Smooth muscle cell of the brain vasculature (primary cell): ENCODE data around the gene NCOA6.
A peak's percentile ranks its signal among the peaks of the same experiment; 100 is the strongest.

Source experiments
- DNase-seq: peaks from one replicate; pipeline ENCODE4 v3.0.0-alpha.2; 2012; ENCODE audit warnings: low read depth, low spot score

Gene NCOA6

DNA sequence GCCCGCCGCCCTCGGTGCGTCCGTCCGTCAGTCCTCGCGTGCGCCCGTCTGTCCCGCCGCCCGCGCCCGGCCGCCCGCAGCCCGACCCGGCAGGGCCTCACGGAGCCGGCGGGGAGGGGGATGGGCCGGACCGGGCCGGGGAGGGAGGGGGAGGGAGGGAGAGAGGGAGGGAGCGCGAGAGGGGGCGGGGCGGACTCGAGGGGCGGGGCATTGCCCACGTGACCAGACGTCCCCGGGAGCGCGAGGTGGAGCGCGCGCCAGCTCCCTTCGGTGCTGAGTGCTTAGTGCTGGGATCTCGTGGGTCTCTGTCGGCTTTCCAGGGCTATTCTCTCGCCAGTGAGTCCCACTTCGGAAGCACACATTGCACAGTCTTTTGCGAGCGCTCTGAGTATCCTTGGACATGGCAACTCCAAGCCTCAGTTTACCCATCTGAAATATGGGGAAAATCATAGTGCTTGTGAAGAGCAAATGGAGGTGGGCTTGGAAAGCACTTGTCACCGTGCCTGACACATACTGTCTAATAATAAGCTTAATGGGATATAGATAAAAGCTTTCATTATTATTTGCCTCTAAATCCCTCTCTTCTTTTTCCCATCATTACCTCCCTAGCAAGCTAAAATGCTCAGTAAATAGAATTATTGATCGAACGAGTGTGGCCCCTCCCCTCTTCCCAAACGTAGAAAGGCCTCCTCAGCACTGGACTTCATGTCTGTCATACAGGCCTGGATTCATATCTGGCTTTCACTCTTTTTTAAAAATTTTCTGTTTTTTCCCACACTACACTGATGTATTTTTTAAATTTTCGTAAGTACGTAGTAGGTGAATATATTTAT is at the start of gene NCOA6:
Gene NCOA6, minus strand, starts transcription at position 122 of the 833 bp plus-strand sequence. CDS start 43,296 bp downstream, outside the sequence.
- peak; percentile 33 for DNase-seq

DNA sequence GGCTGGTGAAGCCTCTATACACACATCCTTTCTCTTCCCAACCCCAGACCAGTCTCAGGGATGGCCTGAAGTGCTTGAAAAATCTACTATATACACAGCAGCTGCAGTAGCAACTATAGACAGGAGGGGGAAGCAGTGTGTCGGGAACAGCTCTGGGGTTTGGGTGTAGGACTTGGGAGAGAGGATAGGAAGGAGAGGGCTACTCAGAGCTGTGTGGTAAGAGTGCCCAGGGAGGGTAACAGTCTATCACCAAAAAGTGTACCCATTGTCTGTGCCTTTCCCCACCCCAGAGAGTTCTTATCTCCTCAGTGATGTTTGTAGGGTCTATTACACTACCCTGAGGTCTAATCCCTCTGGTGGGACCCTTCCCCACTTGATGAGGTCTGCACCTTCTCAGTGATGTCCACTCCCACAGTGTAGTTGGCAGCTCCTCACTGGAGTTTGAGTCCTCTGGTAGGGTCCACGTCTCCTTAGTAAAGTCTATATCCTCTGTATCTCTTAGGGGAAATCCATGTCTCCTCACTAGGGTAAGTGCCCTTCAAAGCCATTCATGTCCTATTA is 48.7 kb upstream of the NCOA6 start:
- peak; percentile 73 for DNase-seq

- no peak for DNase-seq
Observed at GRCh38 chr20:34873583-34874093, 48.2 kb upstream of the NCOA6 start.

DNA sequence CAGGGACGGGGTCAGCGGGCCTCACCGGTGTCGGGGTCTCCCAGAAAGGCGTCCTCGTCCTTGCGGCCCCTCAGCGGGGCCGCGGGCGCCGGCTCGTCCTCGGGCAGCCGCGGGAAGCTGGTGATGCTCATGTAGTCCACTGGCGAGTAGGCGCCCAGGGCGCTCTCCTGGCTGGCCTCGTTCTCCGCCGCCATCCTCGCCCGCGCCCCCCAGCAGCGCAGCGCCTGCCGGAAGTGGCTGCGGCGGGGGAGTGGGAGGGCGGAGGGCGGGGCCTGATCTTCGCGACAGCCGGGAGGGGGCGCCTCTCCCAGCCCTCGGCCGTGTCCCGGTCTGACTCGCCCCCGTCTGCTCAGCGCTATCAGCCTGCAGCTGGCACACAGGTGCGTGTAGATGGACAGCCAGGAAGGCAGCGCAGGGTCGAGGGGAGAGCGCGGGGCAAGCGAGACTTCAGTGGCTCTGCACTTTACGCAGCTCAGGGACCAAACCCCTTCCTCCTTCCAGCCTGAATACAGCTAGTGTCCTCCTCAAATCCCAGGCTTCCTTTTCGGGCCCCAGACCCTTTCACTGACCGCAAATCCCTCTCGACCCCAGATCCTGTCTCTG is 47.3 kb upstream of the NCOA6 start, which contains the start of gene GGT7:
Gene GGT7, minus strand, starts transcription at position 235 of the 603 bp plus-strand sequence. Its CDS starts 41 bp downstream, at position 194.
- peak; percentile 26 for DNase-seq

DNA sequence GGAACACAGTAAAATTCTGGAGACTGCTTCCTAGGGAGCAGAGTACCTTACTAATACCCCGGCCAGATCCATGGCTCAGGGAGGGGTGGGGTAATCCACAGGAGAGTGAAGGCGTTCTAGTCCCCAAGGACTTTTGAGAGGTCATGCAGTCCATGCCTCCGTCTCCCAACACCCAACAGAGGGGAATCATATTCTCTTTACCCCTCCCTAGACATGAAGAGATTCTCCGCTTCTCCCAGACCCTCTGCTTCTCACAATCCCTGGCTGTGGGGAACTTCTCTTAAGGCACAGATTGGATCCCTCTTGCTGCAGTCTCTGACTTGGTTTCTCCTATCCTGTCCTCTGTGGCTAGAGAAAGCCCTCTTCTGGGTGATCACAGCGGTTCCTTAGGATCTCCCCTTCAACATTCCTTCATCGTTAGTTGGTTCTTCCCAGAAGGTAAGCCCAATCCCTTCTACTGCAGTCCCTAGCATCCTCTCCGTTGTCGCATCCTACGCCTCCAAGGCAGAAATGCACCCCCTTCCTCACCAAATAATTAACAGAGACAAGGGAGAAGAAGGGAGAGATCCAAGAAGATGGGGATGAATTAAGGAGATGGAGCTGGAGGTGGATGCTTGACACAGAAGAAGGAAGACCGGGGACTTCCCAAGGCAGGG is 46.6 kb upstream of the NCOA6 start:
- DNase-seq = no peak

DNA sequence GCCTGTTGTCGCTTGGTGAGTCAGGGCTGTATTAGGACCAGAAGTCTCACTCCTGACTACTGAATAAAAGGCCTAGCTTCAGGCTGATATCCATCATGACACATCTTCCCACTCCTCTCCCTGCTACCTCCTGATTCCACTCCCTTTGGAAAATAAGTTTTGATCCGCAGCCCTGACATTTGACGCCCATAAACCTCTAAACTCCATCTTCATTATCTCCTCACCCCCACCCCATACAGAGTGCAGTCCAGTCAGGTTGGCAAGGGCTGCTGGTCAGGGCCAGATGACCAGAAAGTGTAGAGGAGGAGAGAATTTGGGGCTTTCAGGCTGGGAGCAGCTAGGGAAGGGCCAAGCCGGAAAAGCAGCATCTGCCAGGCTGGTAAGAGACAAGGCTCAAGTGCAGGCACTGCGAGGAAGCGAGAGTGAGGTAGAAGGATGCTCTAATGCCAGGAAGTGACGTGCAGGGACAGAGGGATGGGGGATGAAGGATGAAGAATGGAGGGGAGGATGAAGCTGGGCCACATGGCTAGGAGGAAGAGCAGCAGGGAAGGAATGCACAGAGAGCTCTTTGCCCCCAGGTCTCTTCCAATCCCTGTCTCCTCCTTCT is 46.0 kb upstream of the NCOA6 start:
- DNase-seq = no peak

DNA sequence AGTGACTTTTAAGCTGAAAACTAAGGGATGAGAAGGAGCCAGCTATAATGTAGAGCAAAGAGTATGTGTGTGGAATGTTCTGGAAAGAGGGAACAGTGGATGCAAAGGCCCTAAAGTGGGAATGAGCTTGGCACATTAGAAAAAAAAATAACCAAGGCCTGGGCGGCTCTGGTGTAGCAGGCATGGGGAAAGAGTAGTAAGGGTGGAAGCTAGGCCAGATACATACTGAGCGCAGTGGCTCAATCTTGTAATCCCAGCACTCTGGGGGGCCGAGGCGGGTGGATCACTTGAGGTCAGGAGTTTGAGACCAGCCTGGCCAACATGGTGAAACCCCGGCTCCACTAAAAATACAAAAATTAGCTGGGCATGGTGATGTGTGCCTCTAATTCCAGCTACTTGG is 38.8 kb upstream of the NCOA6 start:
- no peak for DNase-seq

DNA sequence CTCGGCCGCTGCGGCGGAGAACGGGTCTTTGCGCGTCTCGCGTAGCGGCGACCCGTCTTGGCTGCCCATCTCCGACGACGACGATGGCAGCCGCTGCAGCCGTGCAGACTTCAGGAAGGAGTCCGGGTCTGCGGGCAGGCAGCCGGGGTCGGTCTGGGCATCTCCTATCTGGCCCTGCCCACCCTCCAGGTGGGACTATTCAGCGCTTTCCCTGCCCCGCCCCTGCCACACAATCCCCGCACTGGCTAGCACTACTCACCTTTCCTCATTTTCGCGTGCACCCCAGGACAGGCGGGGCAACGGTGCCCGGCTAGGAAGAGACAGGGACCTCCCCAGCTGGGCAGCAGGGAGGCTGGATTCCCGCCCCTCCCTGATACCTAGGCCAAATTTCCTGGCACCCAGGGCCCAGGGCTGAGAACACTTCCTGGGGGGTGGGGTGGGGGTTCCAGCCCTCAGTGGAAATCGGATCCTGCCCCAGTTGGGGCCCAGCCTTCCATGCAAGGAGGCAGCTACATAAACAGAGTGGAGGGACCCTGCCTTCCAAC is 38.0 kb upstream of the NCOA6 start:
- no peak for DNase-seq

DNA sequence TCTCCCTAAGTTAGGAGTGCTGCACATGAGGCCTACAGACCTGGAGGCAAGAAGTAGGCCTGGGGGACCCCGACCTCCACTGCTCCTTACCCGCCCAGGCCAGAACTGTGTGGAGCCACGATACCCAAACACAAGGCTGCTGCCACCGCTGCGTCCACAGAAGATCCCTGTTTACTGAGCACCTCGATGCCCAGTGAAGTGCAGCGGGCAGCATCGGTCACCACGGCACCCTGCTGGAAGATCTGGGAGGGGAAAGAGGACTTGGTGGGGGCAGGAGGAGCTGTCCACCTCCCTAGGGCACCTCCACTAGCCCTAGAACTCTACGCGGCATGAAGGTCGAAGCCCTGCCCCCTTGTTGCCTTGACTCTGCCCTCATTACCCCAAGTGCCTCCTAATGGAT is 37.3 kb upstream of the NCOA6 start:
- no peak for DNase-seq

DNA sequence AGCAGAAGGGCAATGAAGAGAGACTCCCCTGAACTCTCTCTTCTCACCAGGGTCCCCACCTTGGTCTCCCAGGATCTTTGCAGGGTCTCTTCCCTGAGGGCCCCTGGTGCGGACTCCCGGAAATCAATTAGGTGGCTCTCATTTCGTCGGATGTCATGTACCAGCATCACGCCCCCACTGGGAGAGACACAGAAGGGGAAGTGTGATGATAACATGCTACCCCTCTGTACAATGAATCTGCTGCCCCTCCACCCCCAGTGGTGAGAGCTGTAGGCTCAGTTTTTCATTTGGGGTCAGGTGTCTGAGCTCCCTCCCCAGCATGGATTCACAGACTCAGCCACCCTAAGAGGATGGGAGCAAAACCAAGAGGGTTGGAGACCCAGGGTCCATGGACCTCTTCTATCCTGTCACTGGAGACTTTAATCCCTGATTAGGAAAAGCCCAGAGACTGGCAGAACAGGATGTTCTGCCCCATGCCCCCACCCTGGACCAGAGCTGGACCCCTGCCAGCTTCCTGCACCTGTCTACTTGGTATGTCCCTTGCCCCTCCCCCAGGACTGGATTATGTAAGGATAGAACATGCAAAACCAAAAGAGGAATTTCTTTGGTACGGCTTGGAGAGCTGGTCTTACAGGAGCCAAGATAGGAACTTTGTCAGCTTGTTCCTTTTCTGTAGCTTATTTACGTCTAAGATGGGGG is 36.1 kb upstream of the NCOA6 start:
- no peak for DNase-seq

GRCh38 chr20:34859826-34860545 is 34.5 kb upstream of the NCOA6 start:
- no peak for DNase-seq

- DNase-seq = no peak
Observed at GRCh38 chr20:34859367-34859766, 33.9 kb upstream of the NCOA6 start.

GRCh38 chr20:34852298-34852697 is 26.8 kb upstream of the NCOA6 start:
- no peak for DNase-seq

DNA sequence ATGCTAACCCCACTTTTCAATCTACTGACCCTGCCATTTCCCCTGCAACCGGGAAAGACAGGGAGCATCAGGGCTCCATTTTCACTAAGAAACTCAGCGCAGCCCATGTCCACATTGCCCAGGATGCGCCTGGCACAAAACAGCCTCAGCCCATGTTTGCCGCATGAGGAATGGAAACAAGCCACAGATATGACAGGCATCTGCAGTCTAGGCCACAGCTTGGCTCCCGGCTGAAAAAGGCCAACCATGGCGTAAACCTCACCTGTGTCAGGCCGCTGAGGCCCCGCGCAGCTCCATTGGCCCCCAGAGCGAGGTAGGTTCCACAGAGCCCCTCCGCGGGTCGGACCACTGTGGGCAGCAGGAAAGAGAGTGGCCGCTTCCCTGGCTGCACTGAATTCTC is 25.5 kb upstream of the NCOA6 start:
- DNase-seq = no peak

DNA sequence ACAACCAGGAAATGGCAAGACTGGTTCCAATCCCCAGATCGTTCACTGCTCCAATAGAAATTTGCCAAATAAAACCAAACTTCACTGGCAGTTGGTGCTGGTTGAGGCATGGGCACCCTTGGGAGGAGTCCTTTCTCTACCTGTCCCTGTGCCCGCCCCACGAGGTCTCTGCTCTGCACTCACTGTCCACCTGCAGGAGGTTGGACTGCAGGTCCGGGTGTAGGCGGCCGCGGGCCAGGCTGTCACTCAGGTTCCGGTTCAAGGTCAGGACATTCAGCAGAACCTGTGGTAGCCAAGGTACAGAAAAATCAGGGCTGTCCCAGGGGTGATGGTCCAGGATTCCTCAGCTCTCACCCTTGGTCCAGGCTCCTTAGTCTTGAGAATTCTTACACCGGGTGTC is 24.3 kb upstream of the NCOA6 start:
- no peak for DNase-seq

GRCh38 chr20:34848597-34848996 is 23.1 kb upstream of the NCOA6 start:
- no peak for DNase-seq

DNA sequence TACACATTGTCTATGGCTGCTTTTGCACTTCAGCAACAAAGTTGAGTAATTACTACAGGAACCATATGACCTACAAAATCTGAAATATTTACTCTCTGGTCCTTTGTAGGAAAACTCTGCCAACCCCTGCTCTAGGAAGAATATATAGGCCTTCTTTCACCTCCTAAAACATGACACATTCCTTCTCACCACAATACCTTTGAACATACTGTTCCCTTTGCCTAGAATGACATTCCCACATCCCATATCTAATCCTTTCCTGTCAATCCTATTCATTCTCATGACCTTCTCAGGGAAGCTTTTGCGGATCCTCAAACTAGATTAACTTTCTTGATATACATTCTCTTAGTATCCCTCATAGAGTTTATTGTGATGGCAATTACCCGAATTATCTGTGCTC is 18.0 kb upstream of the NCOA6 start:
- no peak for DNase-seq

- DNase-seq = no peak
Observed at GRCh38 chr20:34842143-34842542, 16.7 kb upstream of the NCOA6 start.

DNA sequence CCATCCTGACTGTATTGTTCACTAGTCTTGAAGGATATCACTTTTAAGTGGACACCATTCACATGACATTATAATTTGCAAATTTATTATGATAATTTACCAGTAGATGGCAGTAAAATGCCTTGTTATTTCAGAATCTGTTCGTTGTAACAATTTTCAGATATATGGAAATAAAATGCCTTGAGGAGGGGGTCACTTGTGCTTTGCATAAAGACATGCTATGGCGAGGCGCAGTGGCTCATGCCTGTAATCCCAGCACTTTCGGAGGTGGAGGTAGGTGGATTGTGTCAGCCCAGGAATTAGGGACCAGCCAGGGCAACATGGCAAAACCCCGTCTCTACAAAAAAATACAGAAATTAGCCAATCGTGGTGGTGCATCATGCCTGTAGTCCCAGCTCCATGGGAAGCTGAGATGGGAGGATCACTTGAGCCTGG is 9.0 kb upstream of the NCOA6 start:
- DNase-seq = no peak

- no peak for DNase-seq
Observed at GRCh38 chr20:34831936-34832335, 6.5 kb upstream of the NCOA6 start.
